Hepatocyte (in vitro differentiated cells): ENCODE data around the gene BIN1. TPM values are rescaled to one million over a fixed set of nuclear protein-coding genes. Genes with fewer than 3 reads are reported as not detected.
A peak's percentile ranks its signal among the peaks of the same experiment; 100 is the strongest.

Experiments used
- DNase-seq: peaks from one replicate; pipeline ENCODE4 v3.0.0-alpha.2; 2016; ENCODE audit warnings: low spot score
- H2AFZ ChIP-seq: fragments of 200-600 bp; sonication (generic); 2 replicates; pipeline ENCODE4 v1.6.0; 2016; ENCODE audit warnings: antibody characterized with exemption, mild to moderate bottlenecking
- H3K27ac ChIP-seq: fragments of 200-600 bp; sonication (generic); 2 replicates; pipeline ENCODE4 v1.5.1; 2016; ENCODE audit warnings: mild to moderate bottlenecking
- H3K27me3 ChIP-seq: fragments of 200-600 bp; sonication (generic); 2 replicates; pipeline ENCODE4 v1.6.1; 2016
- H3K36me3 ChIP-seq: fragments of 200-600 bp; sonication (generic); replicated peaks from 2 replicates; pipeline ENCODE4 v1.5.1; 2016; ENCODE audit warnings: low read depth; ENCODE audit not compliant: insufficient read depth
- H3K4me1 ChIP-seq: fragments of 200-600 bp; sonication (generic); 2 replicates; pipeline ENCODE4 v1.5.1; 2016; ENCODE audit warnings: mild to moderate bottlenecking, moderate library complexity; ENCODE audit not compliant: insufficient read depth
- H3K4me2 ChIP-seq: fragments of 200-600 bp; sonication (generic); 2 replicates; pipeline ENCODE4 v1.6.0; 2016
- H3K4me3 ChIP-seq: fragments of 200-600 bp; sonication (generic); 2 replicates; pipeline ENCODE4 v1.5.1; 2016; ENCODE audit warnings: mild to moderate bottlenecking
- H3K79me2 ChIP-seq: fragments of 200-600 bp; sonication (generic); 2 replicates; pipeline ENCODE4 v1.6.0; 2017; ENCODE audit warnings: mild to moderate bottlenecking
- H3K9me2 ChIP-seq: fragments of 200-600 bp; sonication (generic); replicated peaks from 2 replicates; pipeline ENCODE4 v1.6.0; 2017; ENCODE audit warnings: mild to moderate bottlenecking; ENCODE audit not compliant: insufficient read depth
- H3K9me3 ChIP-seq: fragments of 200-600 bp; sonication (generic); 2 replicates; pipeline ENCODE4 v1.5.1; 2016; ENCODE audit warnings: low read depth, mild to moderate bottlenecking
- H4K20me1 ChIP-seq: fragments of 200-600 bp; sonication (generic); 2 replicates; pipeline ENCODE4 v1.6.0; 2016; ENCODE audit warnings: mild to moderate bottlenecking; ENCODE audit not compliant: insufficient read depth, poor library complexity, severe bottlenecking
- CTCF ChIP-seq: fragments of 200-600 bp; sonication (generic); IDR thresholded peaks from 2 replicates; pipeline ENCODE4 v1.5.1; 2016; ENCODE audit warnings: antibody characterized with exemption, mild to moderate bottlenecking; ENCODE audit not compliant: poor library complexity
- EZH2 ChIP-seq: fragments of 200-600 bp; sonication (generic); IDR thresholded peaks from 2 replicates; pipeline ENCODE4 v1.6.1; 2016; ENCODE audit warnings: antibody characterized with exemption, mild to moderate bottlenecking, borderline replicate concordance
- EZH2phosphoT487 ChIP-seq: fragments of 200-600 bp; sonication (generic); IDR thresholded peaks from one replicate; pipeline ENCODE4 v1.6.1; 2018; ENCODE audit warnings: antibody characterized with exemption, mild to moderate bottlenecking, low read depth, moderate library complexity; ENCODE audit not compliant: unreplicated experiment, severe bottlenecking
- WGBS: methylation state at CpG from one replicate; pipeline ENCODE4 v1.1.6; 2016; ENCODE audit warnings: low lambda C conversion rate; ENCODE audit errors: missing lambda C conversion rate; 5-methylcytosine and 5-hydroxymethylcytosine counted together
- polyA plus RNA-seq: library from polyadenylated mRNA; unstranded; fragments of >200 nt; fragmentation: Nextera tagmentation; extraction: Ambion mirVana; gene quantifications from 2 replicates; pipeline ENCODE4 v1.2.1, GENCODE V29; 2016
- total RNA-seq: library from RNA; depleted of rRNA; stranded (reverse); fragments of >200 nt; gene quantifications from 2 replicates; pipeline ENCODE4 v1.2.3, GENCODE V29; 2014

BIN1 gene
- total and polyA plus RNA-seq, 2 experiments from 2014 or later: 109 to 113 TPM

GRCh38 chr2:127105656-127106456 lies 1.1 kb downstream of the BIN1 start:
- H3K27me3 ChIP-seq: no peaks in the 10 kb centered on the region
- H3K4me2 ChIP-seq: peak overlapping the region; percentile 96
- 2% methylated on average over 40 of the region's 51 CpGs for WGBS
- peak overlapping the region; percentile 99 for H3K27ac ChIP-seq
- H2AFZ ChIP-seq: peak overlapping the region; percentile 35
- peaks cover 34% of the 10 kb centered on the region for H4K20me1 ChIP-seq
- H3K79me2 ChIP-seq: peaks cover 59% of the 10 kb centered on the region
- H3K9me2 ChIP-seq: no peaks in the 10 kb centered on the region
- no peaks in the 10 kb centered on the region for H3K36me3 ChIP-seq
- peak; percentile 76 for DNase-seq
- no peak for TF ChIP-seq EZH2phosphoT487
- no peak for TF ChIP-seq CTCF
- no peak for TF ChIP-seq EZH2
- no peaks in the 10 kb centered on the region for H3K9me3 ChIP-seq
- peak overlapping the region; percentile 90 for H3K4me3 ChIP-seq
- H3K4me1 ChIP-seq: peaks cover 51% of the 10 kb centered on the region

GRCh38 chr2:127104881-127105655 lies 1.9 kb downstream of the BIN1 start:
- TF ChIP-seq EZH2 (no peak), CTCF (no peak), EZH2phosphoT487 (no peak)
- DNase-seq: peak; percentile 36
- Histone ChIP-seq H4K20me1 (peaks cover 34% of the 10 kb centered on the region), H3K27ac (peak overlapping the region; percentile 99), H3K36me3 (no peaks in the 10 kb centered on the region), H3K79me2 (peaks cover 67% of the 10 kb centered on the region), H3K9me3 (no peaks in the 10 kb centered on the region), H3K9me2 (no peaks in the 10 kb centered on the region), H3K4me2 (peak overlapping the region; percentile 96), H3K4me3 (peak overlapping the region; percentile 90), H3K4me1 (peaks cover 58% of the 10 kb centered on the region), H2AFZ (peak overlapping the region; percentile 16), H3K27me3 (no peaks in the 10 kb centered on the region)
- WGBS: 46% methylated on average over 5 of the region's 6 CpGs

- H3K4me3 ChIP-seq: no peak overlapping the region
- peaks cover 62% of the 10 kb centered on the region for H3K4me1 ChIP-seq
- H3K27me3 ChIP-seq: no peaks in the 10 kb centered on the region
- TF ChIP-seq EZH2: no peak
- no peak for TF ChIP-seq EZH2phosphoT487
- TF ChIP-seq CTCF: no peak
- H3K4me2 ChIP-seq: peak overlapping the region; percentile 96
- H2AFZ ChIP-seq: no peak overlapping the region
- H3K79me2 ChIP-seq: peaks cover 75% of the 10 kb centered on the region
- H3K36me3 ChIP-seq: no peaks in the 10 kb centered on the region
- H3K9me3 ChIP-seq: no peaks in the 10 kb centered on the region
- WGBS: 80% methylated on average over 8 of the region's 8 CpGs
- peak overlapping the region; percentile 99 for H3K27ac ChIP-seq
- H3K9me2 ChIP-seq: no peaks in the 10 kb centered on the region
- no peak for DNase-seq
- H4K20me1 ChIP-seq: peaks cover 35% of the 10 kb centered on the region
Observed at GRCh38 chr2:127104166-127104660, 2.7 kb downstream of the BIN1 start.
